Aorta (tissue), 5 donors: ENCODE measurements around the gene THRSP. TPM values are rescaled to one million over a fixed set of nuclear protein-coding genes. Genes with fewer than 3 reads are reported as not detected.
"Not testable (repeated sequence)": the region's sequence is repeated elsewhere in the genome, so short reads cannot be mapped to it uniquely, and the experiment has no call there.

Experiments used
- ATAC-seq: fragments of 200-7000 bp; cut with Tn5 transposase; one replicate; pipeline ENCODE4 v1.9.1; 2022; ENCODE audit warnings: moderate library complexity; ENCODE audit not compliant: low FRiP score
- DNase-seq, 2 donors: peaks; one replicate each; pipeline ENCODE4 v3.0.0-alpha.2; 2020
- H3K27ac ChIP-seq, 2 donors: one replicate each; pipeline ENCODE4 v1.5.1; 2013; ENCODE audit warnings: low read length in 2 of 2, mild to moderate bottlenecking in 2 of 2, moderate library complexity in 2 of 2, control low read depth in 1 of 2, inconsistent platforms in 1 of 2, low read depth in 1 of 2
- H3K27me3 ChIP-seq, 2 donors: one replicate each; pipeline ENCODE4 v1.6.1; 2013; ENCODE audit warnings: control low read depth in 1 of 2, low read length in 1 of 2, mild to moderate bottlenecking in 1 of 2, moderate library complexity in 1 of 2; ENCODE audit not compliant: insufficient read depth in 2 of 2, control insufficient read depth in 1 of 2
- H3K36me3 ChIP-seq, 2 donors: one replicate each; pipeline ENCODE4 v1.6.1; 2013; ENCODE audit warnings: control low read depth in 1 of 2, low read length in 1 of 2, mild to moderate bottlenecking in 1 of 2; ENCODE audit not compliant: insufficient read depth in 2 of 2, control insufficient read depth in 1 of 2
- H3K4me1 ChIP-seq, 2 donors: one replicate each; pipeline ENCODE4 v1.6.1; 2013; ENCODE audit warnings: low read length in 2 of 2, control low read depth in 1 of 2, mild to moderate bottlenecking in 1 of 2, moderate library complexity in 1 of 2; ENCODE audit not compliant: insufficient read depth in 2 of 2, control insufficient read depth in 1 of 2
- H3K4me3 ChIP-seq, 2 donors: one replicate each; pipeline ENCODE4 v1.5.1; 2013; ENCODE audit warnings: low read length in 2 of 2, control low read depth in 1 of 2, mild to moderate bottlenecking in 1 of 2
- H3K9me3 ChIP-seq: one replicate; pipeline ENCODE4 v1.6.1; 2013; ENCODE audit warnings: mild to moderate bottlenecking, low read length; ENCODE audit not compliant: control insufficient read depth
- WGBS, 2 donors: extraction: QIAGEN DNeasy Blood & Tissue Kit; methylation state at CpG; one replicate each; pipeline ENCODE4 v1.1.7; 2013; 5-methylcytosine and 5-hydroxymethylcytosine counted together
- intact Hi-C, 2 donors: fragments of 100-400 bp; cut with DNase I; formaldehyde crosslinking; loops; one replicate each; pipeline versions ENCODE4 v1.14.2 to v1.15.0; 2022
- polyA plus RNA-seq, 2 donors: library from polyadenylated mRNA; stranded (reverse); fragments of 200-250 nt; gene quantifications; one replicate each; pipeline ENCODE4 v1.2.3, GENCODE V29; 2013
- total RNA-seq, 2 donors: library from RNA; stranded (reverse); fragmentation: NEBNext Ultra II Directional; extraction: Animal tissue kit (Norgen Biotek cat#: 25700); gene quantifications; one replicate each; pipeline ENCODE4 v1.2.1, GENCODE V29; 2021
- donor health status: healthy with polysubstance abuse.
- donor health status: Bipolar disorder and iron deficiency.
- donor health status: DM: no; HTN: no; CAD: no.
- donor health status: DM: no; HTN: no; CAD: no.
- donor health status: DM: yes; HTN: yes; CAD: no.

THRSP gene
- total and polyA plus RNA-seq, 4 donors = 1.4 to 2.7 TPM; not detected in 2

DNA sequence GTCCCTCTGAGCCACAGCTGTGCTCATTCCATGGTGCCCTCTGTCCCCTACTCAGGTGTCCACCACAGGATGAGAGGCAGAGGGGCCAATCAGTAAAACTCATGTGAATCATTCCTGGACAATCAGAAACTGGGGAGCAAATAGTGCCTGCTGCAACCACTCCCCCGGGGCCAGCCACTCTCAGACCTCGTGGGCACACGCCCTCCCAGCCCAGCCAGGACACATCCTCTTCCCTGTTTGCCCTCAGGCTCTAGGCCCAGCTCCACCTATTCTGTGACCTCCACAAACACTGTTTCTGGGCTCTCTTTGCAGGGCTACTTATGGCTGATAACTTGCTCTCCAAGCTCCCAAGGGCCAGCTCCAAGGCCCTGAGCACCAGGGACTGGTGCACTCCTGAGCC is 26.6 kb upstream of the THRSP start:
- Histone ChIP-seq H3K4me1 (no peaks in the 10 kb centered on the region), H3K27ac (no peak overlapping the region), H3K36me3 (no peaks in the 10 kb centered on the region), H3K9me3 (no peaks in the 10 kb centered on the region), H3K4me3 (no peak overlapping the region), H3K27me3 (no peaks in the 10 kb centered on the region)
- intact Hi-C loops = no loop called here
- DNase-seq = no peak
- WGBS, 2 donors = 74 to 78% methylated on average over 3 of the region's 3 CpGs
- no peak for ATAC-seq

DNA sequence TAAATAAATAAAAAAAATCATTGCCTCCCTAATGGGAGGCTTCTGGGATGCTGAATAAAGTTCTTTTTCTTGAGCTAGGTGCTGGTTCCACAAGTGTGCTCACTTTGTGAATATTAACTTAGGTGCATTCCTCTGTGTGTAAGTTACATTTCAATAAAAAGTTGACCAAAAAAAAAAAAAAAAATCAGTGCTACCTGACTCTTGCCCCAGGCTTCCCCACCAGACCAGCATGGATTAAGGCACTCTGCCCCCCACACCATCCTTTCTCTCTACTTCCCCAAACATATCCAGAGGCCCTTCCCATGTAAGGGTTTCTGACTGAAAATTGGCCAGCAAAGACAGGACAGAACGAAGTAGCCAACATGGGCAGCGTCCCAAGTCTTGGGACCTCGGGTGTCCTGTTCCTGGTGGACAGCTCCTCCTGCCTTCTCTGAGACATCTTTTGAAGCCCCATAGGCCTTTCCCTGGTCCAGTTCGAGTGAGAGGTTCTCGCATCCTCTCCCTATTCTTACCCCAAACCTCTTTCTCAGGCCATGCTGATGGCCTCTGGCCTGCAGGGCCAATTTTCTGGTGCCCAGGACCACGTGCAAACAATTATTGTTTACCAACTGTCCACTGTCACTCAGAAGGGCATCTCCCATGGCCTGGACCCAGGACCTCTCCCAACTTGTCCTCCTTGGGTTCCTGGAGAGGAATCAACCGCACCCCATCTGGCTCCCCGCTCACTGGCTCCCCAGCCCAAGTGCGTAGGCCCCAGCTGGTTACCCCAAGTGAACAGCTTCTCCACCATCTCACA is 25.6 kb upstream of the THRSP start:
- Histone ChIP-seq H3K36me3 (no peaks in the 10 kb centered on the region), H3K4me3 (no peak overlapping the region), H3K27me3 (no peaks in the 10 kb centered on the region), H3K4me1 (no peaks in the 10 kb centered on the region), H3K9me3 (no peaks in the 10 kb centered on the region), H3K27ac (no peak overlapping the region)
- DNase-seq (no peak), ATAC-seq (no peak)
- intact Hi-C loops = no loop called here
- WGBS, 2 donors = 87% methylated on average over 9 of the region's 9 CpGs

DNA sequence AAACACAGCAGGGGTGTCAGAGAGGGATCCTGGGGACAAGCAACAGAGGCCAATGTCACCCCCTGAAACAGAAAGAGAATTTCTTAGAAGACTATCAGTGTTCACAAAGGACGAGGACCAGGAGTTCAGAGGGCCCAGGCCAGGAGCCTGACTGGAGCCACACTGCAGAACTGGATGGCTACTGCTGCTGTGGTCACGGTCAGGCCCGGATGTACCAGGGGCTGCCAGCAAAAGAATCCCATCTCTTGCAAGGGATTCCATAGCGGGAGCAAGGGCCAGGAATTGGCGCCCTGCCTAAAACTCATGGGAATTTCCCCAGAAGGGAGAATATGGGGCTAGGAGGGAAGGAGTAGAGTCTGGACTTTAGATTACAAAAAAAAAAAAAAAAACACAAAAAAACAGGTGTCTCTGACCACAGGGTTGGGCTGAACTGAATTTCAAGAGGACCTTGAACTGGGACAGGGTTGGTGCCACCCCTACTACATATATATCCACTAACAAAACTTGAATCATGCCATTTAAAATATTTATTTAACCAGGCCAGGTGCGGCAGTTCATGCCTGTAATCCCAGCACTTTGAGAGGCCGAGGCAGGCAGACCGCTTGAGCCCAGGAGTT is 24.9 kb upstream of the THRSP start:
- Histone ChIP-seq H3K27ac (no peak overlapping the region), H3K27me3 (no peaks in the 10 kb centered on the region), H3K36me3 (no peaks in the 10 kb centered on the region), H3K4me3 (no peak overlapping the region), H3K9me3 (no peaks in the 10 kb centered on the region), H3K4me1 (no peaks in the 10 kb centered on the region)
- intact Hi-C loops = no loop called here
- 85 to 88% methylated on average over 8 of the region's 8 CpGs for WGBS, 2 donors
- DNase-seq (no peak), ATAC-seq (no peak)

DNA sequence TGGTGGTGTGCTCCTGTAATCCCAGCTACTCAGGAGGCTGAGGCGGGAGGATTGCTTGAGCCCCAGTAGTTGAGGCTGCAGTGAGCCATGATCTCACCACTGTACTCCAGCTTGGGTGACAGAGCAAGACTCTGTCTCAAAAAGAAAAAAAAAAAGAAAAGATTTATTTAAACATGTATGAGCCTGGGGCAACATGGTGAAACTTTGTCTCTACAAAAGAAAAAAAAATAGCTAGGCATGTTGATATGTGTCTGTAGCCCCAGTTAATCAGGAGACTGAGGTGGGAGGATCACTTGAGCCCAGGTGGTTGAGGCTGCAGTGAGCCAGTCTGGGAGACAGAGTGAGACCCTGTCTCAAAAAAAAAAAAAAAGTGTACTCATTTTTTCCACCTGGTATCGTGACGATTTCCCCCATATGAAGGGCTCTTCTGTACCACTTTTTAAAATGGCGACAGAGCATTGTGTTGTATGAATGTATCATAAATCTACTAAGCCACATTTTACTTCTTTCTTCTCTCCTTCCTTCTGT is 24.2 kb upstream of the THRSP start:
- H3K4me1 ChIP-seq = no peaks in the 10 kb centered on the region
- no peaks in the 10 kb centered on the region for H3K27me3 ChIP-seq
- DNase-seq (no peak), ATAC-seq (no peak)
- WGBS, 2 donors = 93 to 95% methylated on average over 4 of the region's 4 CpGs
- intact Hi-C loops = no loop called here
- H3K27ac ChIP-seq = no peak overlapping the region
- H3K36me3 ChIP-seq = no peaks in the 10 kb centered on the region
- no peaks in the 10 kb centered on the region for H3K9me3 ChIP-seq
- no peak overlapping the region for H3K4me3 ChIP-seq

DNA sequence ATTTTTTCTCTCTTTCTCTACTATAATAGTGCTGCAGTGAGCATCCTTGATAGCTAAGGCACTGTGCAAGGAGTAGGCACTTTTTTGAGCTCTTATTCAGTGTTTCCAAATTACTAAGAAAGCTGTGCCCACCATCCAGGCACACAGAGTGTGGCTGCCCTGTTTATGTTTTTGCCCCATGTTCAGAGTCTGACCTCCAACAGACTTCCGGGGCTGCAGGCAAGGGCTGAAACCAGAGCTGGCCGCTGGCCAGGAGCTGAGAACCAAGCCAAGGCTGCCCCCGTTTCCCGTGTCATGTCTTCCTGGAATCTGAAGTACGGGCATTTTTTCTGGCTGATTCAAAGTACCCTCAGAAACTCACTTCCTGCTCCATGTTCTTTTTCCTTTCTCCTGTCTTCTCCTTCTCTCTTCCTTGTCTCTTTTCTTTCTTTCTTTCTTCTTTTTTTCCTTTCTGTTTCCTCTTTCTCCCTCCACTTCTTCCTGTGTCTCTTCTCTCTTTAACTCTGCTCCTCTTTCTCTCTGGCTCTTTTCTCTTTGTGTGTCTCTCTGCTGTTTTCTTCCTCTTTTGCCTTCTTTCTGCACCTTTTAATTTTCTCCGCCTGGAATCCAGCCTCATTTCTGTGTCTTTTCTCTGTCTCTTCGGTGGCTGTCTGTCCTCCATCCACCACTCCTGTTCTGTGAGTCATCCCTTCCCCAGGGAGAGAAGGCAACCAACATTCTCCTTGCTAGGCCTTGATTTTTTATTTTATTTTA is 23.6 kb upstream of the THRSP start:
- H3K4me1 ChIP-seq = no peaks in the 10 kb centered on the region
- H3K4me3 ChIP-seq = no peak overlapping the region
- WGBS, 2 donors = 14 to 17% methylated on average over 7 of the region's 7 CpGs
- DNase-seq (peak; percentile 88 to 93), ATAC-seq (peak; percentile 62)
- intact Hi-C loops = loop anchor here in 1 of 2 donors (5.0 kb wide), 1 partner anchor 43 kb away; no protein-coding TSS in a partner anchor
- H3K27me3 ChIP-seq = no peaks in the 10 kb centered on the region
- H3K27ac ChIP-seq = peak overlapping the region in 1 of 2 donors; percentile 85
- H3K36me3 ChIP-seq = no peaks in the 10 kb centered on the region
- no peaks in the 10 kb centered on the region for H3K9me3 ChIP-seq

DNA sequence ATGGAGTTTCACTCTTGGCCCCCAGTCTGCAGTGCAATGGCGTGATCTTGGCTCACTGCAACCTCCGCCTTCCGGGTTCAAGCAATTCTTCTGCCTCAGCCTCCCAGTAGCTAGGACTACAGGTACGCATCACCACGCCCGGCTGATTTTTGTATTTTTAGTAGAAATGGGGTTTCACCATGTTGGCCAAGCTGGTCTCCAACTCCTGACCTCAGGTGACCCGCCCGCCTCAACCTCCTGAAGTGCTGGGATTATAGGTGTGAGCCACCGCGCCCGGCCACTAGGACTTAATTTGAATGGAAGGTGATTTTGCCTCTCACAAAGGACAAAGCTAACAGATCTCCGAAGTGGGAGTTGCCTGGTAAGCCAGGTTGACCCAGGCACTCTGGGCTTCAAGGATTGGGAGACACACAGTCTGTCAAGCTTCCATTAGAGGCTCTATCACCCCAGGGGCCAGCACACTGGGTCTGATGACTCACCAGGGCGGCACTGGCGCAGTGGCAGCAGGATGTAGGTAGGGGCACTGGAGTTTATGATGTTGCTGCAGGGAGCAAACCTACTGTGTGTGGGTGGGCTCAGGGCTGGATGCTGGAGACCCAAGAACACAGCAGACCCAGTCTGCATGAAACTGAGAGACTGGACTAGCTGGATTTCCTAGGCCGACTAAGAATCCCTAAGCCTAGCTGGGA is 22.8 kb upstream of the THRSP start:
- Histone ChIP-seq H3K9me3 (no peaks in the 10 kb centered on the region), H3K4me1 (no peaks in the 10 kb centered on the region), H3K4me3 (no peak overlapping the region), H3K36me3 (no peaks in the 10 kb centered on the region), H3K27ac (peak overlapping the region in 1 of 2 donors; percentile 15), H3K27me3 (no peaks in the 10 kb centered on the region)
- DNase-seq (no peak), ATAC-seq (no peak)
- intact Hi-C loops = loop anchor here in 1 of 2 donors (5.0 kb wide), 1 partner anchor 44 kb away; no protein-coding TSS in a partner anchor
- WGBS, 2 donors = 88 to 96% methylated on average over 15 of the region's 15 CpGs

DNA sequence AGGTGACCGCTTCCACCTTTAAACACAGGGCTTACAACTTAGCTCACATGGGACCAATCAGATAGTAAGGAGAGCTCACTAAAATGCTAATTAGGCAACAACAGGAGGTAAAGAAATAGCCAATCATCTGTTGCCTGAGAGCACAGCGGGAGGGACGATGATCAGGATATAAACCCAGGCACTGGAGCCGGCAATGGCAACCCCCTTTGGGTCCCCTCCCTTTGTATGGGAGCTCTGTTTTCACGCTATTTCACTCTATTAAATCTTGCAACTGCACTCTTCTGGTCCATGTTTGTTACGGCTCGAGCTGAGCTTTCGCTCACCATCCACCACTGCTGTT is 22.3 kb upstream of the THRSP start:
- 97 to 98% methylated on average over 8 of the region's 8 CpGs for WGBS, 2 donors
- not testable (repeated sequence) for H3K27ac ChIP-seq

DNA sequence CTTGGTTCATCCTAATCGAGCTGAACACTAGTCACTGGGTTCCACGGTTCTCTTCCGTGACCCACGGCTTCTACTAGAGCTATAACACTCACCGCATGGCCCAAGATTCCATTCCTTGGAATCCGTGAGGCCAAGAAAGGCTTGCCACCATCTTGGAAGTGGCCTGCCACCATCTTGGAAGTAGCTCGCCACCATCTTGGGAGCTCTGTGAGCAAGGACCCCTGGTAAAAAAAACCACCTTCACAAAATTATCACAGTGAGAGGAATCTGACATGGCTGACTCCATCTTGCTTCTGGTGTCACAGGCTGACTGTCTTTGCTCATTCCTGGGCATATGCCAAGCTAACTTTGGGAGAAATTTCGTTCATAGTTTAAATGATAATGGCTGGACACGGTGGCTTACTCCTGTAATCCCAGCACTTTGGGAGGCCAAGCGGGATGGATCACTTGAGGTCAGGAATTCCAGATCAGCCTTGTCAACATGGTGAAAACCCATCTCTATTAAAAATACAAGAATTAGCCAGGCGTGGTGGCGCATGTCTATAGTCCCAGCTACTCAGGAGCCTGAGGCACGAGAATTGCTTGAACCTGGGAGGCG is 21.7 kb upstream of the THRSP start:
- no peaks in the 10 kb centered on the region for H3K4me1 ChIP-seq
- intact Hi-C loops = loop anchor here in 1 of 2 donors (5.0 kb wide), 1 partner anchor 45 kb away; no protein-coding TSS in a partner anchor
- H3K27ac ChIP-seq = no peak overlapping the region
- no peaks in the 10 kb centered on the region for H3K27me3 ChIP-seq
- WGBS, 2 donors = 96% methylated on average over 14 of the region's 14 CpGs
- no peaks in the 10 kb centered on the region for H3K9me3 ChIP-seq
- H3K4me3 ChIP-seq = no peak overlapping the region
- DNase-seq (no peak), ATAC-seq (no peak)
- H3K36me3 ChIP-seq = no peaks in the 10 kb centered on the region

More for the DNA sequence above, 22.3 kb upstream of the THRSP start:
- not testable (repeated sequence) for H3K4me3 ChIP-seq, H3K9me3 ChIP-seq, DNase-seq, ATAC-seq, H3K4me1 ChIP-seq, H3K27me3 ChIP-seq, H3K36me3 ChIP-seq
- intact Hi-C loops = loop anchor here in 1 of 2 donors (5.0 kb wide), 1 partner anchor 44 kb away; no protein-coding TSS in a partner anchor
